NCI-H2196 (cell line): ENCODE data around the gene CHRM1.

Experiments used
- DNase-seq: peaks from one replicate; lab custom pipeline; 2025; ENCODE audit not compliant: unreplicated experiment; lab: John Stamatoyannopoulos, UW

CHRM1 gene

DNA sequence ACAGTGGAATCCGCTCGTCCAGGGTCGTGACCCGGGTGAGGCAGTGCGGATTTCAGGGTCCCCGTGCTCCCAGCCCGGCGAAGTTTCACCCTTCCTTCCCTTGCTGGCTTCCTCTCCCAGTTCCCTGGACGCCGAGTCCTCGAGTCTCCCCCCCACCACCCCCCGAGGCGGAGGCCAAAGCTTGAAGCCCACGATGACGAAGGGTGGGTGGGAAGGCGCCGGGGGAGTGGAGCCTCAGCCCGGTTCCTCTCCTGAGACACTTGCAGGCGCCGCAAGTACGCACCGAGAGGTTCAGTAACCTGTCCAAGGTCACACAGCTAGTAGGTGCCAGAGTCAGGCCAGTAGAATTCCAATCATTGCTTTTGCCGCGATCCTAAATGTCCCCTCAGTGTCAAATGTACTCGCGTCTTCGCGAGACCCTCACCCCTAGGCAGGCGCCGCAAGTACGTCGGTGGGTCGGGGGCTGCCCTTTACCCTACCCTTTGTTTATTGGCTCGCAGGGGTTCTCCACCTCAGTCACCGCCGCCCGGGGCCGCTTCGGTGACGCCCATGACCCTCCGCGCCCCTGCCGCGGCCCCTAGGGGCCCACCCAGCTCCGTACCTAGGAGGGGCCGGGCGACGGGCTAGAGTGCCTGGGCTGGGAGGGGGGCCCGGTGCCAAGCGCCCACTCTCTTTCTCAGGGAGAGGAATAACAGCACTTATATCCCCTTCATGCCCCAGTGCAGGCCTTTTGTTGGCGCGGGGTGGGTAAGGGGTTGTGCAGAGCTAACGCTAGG lies 5.7 kb upstream of the CHRM1 start:
- no peak for DNase-seq

DNA sequence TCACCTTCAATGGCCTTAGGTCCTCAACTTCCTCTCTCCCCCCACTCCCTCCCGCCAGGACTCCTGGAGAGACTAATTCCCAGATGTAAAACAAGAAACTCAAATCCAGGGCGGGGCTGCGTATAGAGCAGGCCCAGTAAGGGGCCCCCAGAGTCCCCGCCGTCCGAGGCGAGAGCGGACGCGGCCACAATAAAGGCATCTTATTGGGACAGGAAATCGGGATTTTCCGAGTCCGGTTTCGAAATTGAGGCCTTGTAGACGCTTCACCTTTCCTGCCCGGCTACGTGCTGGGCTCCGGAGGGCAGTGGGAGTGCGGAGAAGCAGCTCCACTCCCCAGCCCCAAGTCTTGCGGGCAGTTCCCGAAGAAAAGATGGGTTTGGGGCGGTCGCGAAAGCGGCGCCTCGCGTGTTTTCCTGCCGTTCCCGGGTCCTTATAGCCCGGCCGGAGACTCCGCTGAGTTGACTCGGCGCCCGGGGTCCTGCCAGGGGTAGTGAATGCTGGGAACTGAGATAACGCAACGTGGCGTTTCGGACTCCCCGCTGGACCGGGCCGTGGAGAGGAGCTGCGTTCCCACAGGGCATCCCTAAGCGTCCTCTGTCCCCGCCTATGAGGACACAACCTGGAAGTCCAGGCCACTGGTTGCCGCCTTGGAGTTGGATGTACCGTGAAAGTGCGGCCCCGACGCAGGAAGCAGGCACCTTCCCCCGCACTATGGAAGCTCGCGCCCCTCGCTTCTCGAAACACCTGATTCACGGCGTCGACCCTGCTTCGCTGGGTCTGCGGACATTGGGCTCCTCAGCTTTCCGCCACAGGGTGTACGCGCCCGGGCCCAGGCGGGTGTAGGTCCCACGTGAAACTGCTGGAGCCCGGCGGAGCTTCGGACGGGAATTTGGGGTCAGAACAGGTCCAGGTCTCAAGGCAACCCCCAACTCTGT lies 4.8 kb upstream of the CHRM1 start:
- DNase-seq = no peak

DNA sequence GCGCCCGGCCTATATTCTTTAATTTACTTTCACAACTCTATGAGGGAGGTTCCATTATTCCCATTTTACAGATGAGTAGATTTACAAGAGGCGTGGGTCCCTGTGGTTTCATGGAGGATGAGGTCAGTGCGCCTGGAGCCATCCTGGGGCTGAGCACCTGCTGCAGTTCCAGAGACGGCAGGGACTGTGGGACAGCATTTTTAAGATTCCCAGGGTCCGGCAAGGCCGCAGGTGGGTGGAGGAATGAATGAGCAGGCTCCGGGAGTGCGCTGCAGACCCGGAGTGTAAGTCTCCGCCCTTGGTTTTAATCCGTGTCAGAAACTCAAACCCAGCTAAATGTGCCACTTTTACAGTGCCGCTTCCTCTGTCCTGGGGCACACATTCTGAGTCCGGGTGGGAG lies 4.1 kb upstream of the CHRM1 start:
- no peak for DNase-seq

DNA sequence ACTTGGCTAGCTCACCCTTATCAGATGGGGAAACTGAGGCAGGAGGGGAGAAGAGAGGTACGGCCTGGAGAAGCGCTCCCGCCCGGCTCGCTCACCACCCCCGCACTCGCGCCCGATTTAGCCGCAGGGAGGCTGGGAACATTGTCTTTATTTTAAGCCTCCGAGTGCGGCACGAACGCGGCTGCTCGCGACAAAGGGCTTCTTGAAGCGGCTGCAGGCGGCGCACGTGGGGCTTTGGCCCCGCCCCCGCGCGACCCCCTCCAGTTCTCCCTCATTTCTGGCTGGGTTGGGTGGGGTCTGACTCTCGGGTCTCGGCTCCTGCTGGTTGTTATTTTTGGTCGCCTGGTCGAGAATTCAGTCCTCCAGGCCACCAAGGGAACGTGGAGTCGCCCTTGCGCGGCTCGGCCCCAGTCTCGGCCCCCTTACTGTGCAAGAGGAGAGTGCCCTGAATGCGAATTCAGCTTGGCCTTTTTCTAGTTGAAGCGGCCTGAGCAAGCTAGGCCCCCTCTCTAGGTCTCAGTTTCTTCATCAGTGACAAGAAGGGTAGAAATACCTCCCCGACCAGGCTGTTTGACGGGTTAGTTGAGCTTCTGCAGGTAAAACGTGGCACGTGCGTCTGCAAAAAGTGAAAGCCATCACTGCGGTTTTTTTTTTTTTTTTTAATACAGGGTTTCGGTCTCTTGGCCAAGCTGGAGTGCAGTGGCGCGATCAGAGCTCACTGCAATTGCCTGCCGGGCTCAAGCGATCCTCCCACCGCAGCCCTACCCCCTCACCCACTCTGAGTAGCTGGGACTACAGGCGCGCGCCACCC lies 2.6 kb upstream of the CHRM1 start:
- no peak for DNase-seq

DNA sequence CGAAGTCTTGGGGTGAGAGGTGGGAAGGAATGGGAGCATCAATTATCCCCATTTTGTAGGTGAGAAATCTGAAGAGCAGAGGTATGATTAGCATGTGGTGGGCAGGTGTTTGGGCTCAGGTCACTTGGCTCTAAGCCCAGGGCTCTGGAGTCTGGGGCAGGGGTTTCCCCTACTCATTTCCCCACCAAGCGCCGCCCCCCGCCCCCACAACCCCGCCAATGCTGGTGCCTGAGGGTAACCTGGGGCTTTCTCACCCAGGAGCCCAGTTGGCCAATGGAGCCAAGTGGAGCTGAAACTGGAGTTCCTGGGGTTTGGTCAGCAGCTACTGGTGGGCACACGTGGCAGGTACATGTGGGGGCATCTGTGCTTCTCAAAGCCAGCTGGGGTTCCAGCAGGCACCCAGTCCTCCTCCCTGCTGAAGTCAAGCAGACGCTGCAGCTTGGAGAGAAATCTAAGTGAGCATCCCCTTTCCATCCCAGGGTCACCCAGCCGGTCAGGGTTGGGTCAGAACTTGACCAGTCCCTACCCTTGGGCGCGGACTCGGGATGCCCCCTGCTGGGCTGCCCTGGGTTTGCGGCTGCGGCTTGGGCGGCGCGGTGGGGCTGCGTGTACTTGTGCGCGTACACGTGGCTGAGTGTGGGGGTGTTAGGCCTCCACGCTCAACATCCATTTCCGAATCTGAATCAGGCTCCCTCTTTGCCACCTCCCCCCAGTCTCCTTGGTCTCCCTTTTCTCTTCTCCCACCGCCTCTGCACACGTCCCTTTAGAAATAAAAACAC lies 1.7 kb upstream of the CHRM1 start:
- DNase-seq = no peak

DNA sequence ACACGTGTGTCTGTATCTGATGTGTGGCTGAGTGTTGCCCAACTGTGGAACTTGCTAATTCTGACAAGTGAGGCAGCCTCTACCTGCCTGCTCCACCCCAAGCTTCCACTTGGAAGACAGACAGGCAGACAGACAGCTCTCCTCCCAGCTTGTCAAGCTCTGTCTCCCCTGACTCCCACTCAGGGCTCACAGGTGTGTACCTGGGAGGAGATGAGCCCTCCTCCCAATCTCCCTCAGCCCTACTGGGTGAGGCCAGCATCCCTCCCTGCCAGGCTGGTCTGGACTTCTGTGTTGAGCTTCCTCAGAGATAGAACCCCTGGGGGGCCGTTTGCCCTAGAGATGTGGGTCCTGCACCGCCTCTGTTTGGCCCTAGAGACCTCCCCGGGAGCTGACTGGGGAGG lies 1.0 kb upstream of the CHRM1 start:
- no peak for DNase-seq

DNA sequence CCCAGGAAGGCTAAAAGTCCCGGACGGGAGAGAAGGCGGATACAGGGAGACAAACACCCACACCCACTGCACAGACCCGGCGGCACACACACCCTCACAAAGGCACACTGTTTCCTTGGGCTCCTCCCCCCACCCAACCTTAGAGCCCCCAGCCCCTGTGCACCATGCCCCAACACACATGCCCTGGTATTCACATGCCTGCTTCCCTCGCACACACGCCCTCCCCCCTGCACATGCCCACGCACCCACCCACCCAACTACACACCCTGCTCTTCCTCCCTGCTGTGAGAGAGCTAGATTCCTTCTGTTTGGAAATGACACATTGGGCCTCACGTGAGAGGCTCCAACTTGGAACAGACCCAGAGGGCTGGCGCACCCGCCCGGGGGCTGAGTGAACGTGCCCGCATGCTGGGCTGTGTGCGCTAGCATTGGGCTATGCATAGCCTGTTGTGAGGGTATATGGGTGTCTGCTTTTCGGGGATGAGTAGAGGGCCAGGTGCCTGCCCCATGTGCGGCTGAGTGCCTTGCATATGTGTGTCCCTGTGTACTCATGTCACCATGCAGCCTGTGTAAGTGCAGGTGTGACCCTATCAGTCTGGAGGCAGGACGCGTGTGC lies 518 bp upstream of the CHRM1 start:
- DNase-seq = peak; percentile 20

DNA sequence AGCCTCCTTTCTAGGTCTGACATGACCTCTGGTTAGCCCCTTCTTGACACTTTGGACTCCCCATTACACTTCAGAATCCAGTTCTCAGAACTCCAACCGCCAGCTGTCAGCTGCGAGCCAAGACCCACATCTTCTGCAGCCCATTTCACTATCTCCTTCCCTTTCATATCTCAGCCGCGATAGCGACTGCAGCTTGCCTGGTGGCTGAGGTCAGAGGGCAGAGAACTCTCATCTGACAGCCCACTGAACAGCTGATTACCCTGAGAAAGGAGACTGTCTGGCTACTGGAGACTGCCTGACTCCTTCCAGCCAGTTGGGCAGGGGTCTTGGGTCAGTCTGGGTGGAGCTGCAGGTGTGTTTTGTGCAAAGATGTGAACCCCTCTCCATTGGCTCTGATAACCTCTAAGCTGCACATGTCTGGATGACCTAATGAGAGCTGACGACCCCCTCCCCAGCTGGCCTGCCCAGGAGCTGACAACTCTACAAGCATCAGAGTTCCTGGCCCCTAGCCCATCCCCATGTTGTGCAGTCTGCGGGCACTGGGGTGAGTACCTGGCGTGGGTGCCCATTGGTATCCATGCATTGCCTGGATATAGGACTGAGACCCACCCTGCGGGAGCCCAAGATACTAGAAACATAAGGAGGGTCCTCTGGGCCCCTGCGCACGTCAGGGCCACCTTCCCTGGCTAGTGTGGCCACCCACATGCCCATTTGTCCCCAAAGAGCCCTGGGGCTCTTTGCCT lies 1.1 kb downstream of the CHRM1 start:
- DNase-seq = no peak

DNA sequence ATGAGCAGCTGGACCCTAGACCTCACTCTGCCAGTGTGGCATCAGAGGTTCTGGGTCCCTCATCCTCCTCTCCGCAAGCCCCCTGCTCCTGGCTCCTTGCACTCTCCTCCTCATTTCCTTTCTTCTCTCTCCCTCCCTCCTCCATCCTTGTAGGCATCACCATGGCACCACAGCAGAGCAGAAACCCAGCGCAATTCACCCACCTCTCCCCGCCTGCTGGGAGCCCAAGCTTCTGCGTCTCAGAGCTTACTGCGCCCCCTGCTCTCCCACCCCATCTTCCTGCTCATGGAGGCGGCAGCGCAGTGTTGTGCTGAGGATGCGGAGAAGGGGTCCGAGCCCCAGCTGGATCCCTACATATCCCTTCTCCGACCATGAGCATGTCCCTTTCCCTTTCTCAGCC lies 1.7 kb downstream of the CHRM1 start:
- DNase-seq = no peak

DNA sequence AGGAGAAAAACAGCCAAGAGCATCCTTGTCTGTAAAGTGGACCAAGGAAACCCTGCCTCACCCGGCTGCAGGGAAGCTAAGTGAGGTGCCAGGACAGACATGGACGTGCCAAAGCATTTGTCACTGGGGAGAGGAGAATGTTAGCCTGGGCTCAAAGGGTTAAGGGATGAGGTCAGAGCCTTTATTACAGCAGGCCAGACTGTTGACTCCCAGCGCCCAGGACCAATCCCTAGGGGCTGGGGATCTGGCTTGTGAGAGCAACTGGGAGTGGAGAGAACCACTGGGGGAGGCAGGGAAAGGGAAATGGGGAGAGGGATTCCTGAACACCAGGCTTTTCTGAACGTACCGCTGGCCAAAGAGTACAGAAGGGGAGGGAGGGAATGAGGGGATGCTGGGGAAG lies 2.6 kb downstream of the CHRM1 start:
- no peak for DNase-seq

DNA sequence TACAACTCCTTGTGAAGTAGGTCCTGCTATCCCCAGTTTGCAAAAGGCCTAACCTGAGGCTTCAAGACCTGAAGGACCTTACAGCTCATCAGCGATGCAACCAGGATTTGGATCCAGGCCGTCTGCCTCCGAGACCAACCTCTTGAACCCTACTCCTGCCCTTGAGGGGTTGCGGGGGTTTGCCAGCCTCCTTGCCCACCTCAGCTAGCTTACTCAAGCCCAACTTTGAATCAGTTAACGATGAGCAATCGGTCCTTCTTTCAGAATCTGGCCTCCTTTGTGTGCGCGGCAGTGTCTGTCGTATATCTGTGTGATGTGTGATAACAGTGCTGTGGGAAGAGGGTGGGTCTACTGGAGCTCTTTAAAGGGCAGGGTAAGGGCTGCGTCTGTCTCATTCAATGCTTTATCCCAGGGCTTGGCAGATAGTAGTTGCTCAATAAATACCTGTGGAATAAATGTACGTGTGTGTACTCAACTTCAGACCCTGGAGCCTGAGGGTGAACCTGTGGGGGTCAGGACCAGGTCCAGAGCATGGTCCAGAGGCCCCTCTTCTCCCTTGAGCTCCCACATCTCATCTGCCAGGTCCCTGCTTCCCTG lies 3.2 kb downstream of the CHRM1 start:
- DNase-seq = no peak

DNA sequence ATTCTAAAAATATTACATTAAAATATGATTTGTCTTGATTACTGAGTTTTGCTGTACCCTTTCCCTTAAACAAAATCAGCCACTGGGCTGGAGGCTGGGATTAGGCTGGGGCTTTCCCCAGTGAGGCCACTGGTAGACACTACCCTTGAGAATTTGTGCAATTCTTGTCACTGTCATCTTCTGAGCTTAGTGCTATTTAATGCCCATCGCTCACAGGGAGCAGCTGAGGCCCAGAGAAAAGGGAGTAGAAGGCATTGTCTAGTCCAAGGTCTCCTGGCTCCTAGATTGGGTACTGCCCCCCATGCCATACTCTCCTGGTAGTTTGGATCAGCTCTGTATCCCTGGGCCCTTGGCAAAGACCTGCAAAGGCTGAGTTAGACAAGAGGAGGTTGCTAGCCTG lies 6.7 kb downstream of the CHRM1 start:
- no peak for DNase-seq

DNA sequence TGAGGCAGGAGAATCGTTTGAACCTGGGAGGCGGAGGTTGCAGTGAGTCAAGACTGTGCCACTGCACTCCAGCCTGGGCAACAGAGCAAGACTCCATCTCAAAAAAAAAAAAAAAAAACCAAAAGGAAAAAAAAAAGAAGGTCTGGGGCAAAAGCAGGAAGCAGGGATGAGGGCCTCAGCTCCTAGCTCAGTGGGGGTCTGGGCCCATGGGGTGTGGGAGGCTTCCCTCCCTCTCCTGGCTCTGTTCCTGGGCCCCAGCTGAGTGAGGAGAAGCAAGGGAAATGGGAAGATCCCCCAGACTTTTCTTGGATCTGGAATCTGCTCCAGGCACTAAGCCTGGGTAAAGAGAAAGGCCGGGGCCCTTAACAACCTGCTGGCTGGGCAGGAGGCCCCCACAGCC lies 8.9 kb downstream of the CHRM1 start:
- no peak for DNase-seq

DNA sequence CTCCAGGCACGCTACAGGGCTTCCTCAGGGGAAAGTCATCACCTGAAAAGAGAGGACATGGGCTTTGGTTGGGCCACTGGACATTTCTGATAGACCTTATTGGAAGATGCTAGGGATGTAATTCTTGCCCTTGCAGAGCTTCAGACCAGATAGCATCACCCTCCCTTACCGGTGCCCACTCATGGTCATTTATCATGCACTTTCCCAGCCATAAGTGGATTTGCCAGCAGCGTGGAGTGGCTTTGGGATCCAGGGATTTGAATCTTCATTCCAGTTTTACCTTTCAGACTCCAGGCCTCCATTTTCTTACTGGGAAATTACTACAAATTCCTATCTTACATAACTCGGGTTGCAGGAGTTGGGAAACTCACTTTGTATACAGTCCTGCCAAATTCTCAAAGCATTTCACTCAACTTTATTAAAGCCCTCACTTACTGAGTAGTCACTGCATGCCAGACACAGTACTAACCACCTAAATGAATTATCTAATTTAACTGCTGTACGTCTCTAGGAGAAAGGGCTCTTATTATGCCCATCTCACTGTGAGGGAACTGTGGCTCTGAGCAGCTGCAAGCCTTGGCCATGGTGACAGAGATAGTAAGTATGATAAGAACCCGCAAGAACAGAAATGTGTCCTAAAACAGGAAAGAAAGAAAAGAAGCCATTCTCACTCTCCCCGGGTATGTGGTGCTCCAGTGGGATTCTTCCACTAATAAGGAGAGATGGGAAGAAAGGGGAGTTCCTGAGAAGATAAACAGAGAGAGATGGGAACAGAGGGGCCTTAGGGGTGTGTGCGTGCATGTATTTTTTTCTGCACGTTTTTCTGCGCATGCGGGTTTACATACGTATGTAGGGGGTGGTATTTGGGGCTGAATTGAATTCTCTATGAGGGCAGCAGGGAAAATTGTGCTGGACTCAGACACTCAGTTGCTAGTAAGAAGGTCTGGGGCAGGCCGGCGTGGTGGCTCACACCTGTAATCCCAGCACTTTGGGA lies 9.7 kb downstream of the CHRM1 start:
- no peak for DNase-seq

DNA sequence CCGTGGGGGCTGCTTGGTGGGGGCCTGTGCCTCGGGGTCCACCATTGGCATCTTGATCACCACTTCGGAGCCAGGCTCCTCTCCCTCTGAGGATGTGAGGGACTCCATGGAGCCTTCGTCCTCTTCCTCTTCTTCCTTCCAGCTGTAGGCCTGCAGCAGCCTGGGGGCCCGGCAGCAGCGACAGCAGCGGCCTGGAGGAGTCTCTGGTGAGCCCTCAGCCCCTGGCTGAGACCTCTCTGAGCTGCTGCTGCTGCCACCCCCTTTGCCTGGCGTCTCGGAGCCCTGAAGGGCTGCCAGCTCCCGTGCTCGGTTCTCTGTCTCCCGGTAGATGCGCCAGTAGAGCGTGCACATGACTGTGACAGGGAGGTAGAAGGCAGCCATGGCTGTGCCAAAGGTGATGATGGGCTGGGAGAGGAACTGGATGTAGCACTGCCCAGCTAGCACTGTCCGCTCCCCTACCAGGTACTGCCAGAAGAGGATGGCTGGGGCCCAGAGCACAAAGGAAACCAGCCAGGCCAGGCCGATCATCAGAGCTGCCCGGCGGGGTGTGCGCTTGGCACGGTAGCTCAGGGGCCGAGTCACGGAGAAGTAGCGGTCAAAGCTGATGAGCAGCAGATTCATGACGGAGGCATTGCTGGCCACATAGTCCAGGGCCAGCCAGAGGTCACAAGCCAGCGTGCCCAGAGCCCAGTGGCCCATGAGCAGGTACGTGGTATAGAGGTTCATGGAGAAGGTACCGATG lies 10.9 kb downstream of the CHRM1 start:
- DNase-seq = no peak

DNA sequence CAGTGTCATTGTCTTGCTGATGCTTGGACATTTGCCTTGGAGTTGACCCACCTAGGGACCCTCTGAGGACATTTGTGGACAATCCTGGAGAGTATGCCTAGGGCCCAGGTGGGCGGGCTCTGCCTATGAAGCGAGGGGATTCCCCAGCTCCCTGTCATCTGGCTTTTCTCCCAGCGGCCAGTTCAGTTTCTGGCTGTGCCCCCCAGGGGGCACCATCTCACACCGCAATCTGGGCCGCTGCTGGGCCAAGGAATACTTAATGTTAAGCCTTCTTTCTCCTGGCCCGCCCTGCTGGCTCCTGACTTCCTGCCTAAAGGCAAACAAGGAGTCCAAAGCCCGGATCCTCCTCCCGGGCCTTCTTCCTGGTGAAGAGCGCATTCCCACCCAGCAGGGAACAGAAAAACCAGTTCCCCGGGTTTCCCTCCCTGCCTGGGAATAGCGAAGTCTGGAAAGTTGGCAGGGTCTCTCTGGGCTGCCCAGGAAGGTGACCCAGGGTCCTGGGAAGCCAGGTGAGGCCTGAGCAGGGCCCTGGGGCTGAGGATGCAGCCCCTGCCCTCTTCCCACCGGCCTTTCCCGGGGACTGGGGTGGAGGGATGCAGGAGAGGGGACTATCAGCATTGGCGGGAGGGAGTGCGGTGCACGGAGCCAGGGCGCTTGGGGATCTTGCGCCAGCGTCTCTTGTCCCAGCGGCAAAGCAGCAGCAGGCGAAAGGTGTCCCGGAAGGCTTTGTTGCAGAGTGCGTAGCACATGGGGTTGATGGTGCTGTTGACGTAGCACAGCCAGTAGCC lies 11.9 kb downstream of the CHRM1 start:
- DNase-seq = peak; percentile 32
